ENCODE results near the gene GNB5.
A peak's percentile ranks its signal among the peaks of the same experiment; 100 is the strongest.
"Not testable (repeated sequence)": the region's sequence is repeated elsewhere in the genome, so short reads cannot be mapped to it uniquely, and the experiment has no call there.

The GNB5 gene

GRCh38 chr15:52172869-52173268, 18.3 kb downstream of the GNB5 start:
- DNase-seq (ENCODE audit: low read depth in 2 of 2): no peak
- H3K4me3 ChIP-seq (replicated peaks in 1 of 2; ENCODE audit: low read depth in 2 of 2, low read length in 2 of 2): no peak overlapping the region
- TF ChIP-seq CTCF (IDR thresholded peaks at IDR 0.05; ENCODE audit: low read depth, low read length): no peak

- DNase-seq (ENCODE audit: low read depth in 2 of 2): no peak
- TF ChIP-seq CTCF (IDR thresholded peaks at IDR 0.05; ENCODE audit: low read depth, low read length): no peak
- H3K4me3 ChIP-seq (replicated peaks in 1 of 2; ENCODE audit: low read depth in 2 of 2, low read length in 2 of 2): no peak overlapping the region
Measured at GRCh38 chr15:52171807-52172206, 19.4 kb downstream of the GNB5 start.

GRCh38 chr15:52171386-52171785, 19.8 kb downstream of the GNB5 start:
- peak; percentile 21 to 30 for DNase-seq (ENCODE audit: low read depth in 2 of 2)
- TF ChIP-seq CTCF (IDR thresholded peaks at IDR 0.05; ENCODE audit: low read depth, low read length): no peak
- no peak overlapping the region for H3K4me3 ChIP-seq (replicated peaks in 1 of 2; ENCODE audit: low read depth in 2 of 2, low read length in 2 of 2)

- not testable (repeated sequence) for H3K4me3 ChIP-seq (replicated peaks in 1 of 2; ENCODE audit: low read depth in 2 of 2, low read length in 2 of 2); DNase-seq (ENCODE audit: low read depth in 2 of 2)
Measured at GRCh38 chr15:52170199-52170598, 21.0 kb downstream of the GNB5 start.

GRCh38 chr15:52165494-52166131, 25.6 kb downstream of the GNB5 start:
- not testable (repeated sequence) for H3K4me3 ChIP-seq (replicated peaks in 1 of 2; ENCODE audit: low read depth in 2 of 2, low read length in 2 of 2); DNase-seq (ENCODE audit: low read depth in 2 of 2)

- H3K4me3 ChIP-seq (replicated peaks in 1 of 2; ENCODE audit: low read depth in 2 of 2, low read length in 2 of 2): no peak overlapping the region
- peak in 1 of 2 donors; percentile 30 for DNase-seq (ENCODE audit: low read depth in 2 of 2)
- TF ChIP-seq CTCF (IDR thresholded peaks at IDR 0.05; ENCODE audit: low read depth, low read length): no peak
Measured at GRCh38 chr15:52164631-52165265, 26.4 kb downstream of the GNB5 start.

GRCh38 chr15:52163321-52164190, 27.6 kb downstream of the GNB5 start:
- H3K4me3 ChIP-seq (replicated peaks in 1 of 2; ENCODE audit: low read depth in 2 of 2, low read length in 2 of 2): no peak overlapping the region
- no peak for DNase-seq (ENCODE audit: low read depth in 2 of 2)
- TF ChIP-seq CTCF (IDR thresholded peaks at IDR 0.05; ENCODE audit: low read depth, low read length): peak; percentile 20
